CD8-positive, alpha-beta memory T cell (primary cell): ENCODE measurements around the gene SCN1A. TPM values are rescaled to one million over a fixed set of nuclear protein-coding genes. Genes with fewer than 3 reads are reported as not detected.

Experiments used
- CTCF ChIA-PET: fragments of 350-600 bp; sonication (Branson Sonifier 250); formaldehyde crosslinking; loops from one replicate; lab custom pipeline; 2021; ENCODE audit warnings: antibody characterized with exemption; lab: Charles Lee
- POLR2A ChIA-PET: fragments of 350-600 bp; sonication (Branson Sonifier 250); formaldehyde crosslinking; loops from one replicate; lab custom pipeline; 2021; ENCODE audit warnings: antibody characterized with exemption; lab: Charles Lee
- DNase-seq, 5 donors: peaks; one replicate each; pipeline versions ENCODE4 v3.0.0 to v3.0.0-alpha.2; 2020 to 2022; ENCODE audit warnings: mixed read lengths in 1 of 5
- H3K27ac ChIP-seq: one replicate; pipeline ENCODE4 v1.7.0; 2013; ENCODE audit warnings: low read depth, mild to moderate bottlenecking, low read length, moderate library complexity
- H3K27me3 ChIP-seq: 2 replicates; pipeline ENCODE4 v1.7.0; 2013; ENCODE audit warnings: low read length, mild to moderate bottlenecking; ENCODE audit not compliant: insufficient read depth, poor library complexity, severe bottlenecking
- H3K36me3 ChIP-seq: 2 replicates; pipeline ENCODE4 v1.7.0; 2013; ENCODE audit warnings: mild to moderate bottlenecking, low read length, moderate library complexity; ENCODE audit not compliant: insufficient read depth
- H3K4me1 ChIP-seq: 2 replicates; pipeline ENCODE4 v1.7.0; 2013; ENCODE audit warnings: mild to moderate bottlenecking, low read length, moderate library complexity; ENCODE audit not compliant: insufficient read depth
- H3K4me3 ChIP-seq: 2 replicates; pipeline ENCODE4 v1.7.0; 2013; ENCODE audit warnings: mild to moderate bottlenecking, low read length
- H3K9me3 ChIP-seq: 2 replicates; pipeline ENCODE4 v1.7.0; 2013; ENCODE audit warnings: mild to moderate bottlenecking, low read length
- H3K27ac Mint-ChIP-seq, 8 donors: one replicate each; pipeline ENCODE4 v1.8.0; 2020 to 2021; ENCODE audit warnings: mixed read lengths in 8 of 8, mild to moderate bottlenecking in 6 of 8, inconsistent platforms in 3 of 8, moderate library complexity in 3 of 8
- H3K27me3 Mint-ChIP-seq, 2 donors: one replicate each; pipeline ENCODE4 v1.8.0; 2020 to 2021; ENCODE audit warnings: mixed read lengths in 2 of 2, mild to moderate bottlenecking in 1 of 2, moderate library complexity in 1 of 2
- H3K36me3 Mint-ChIP-seq, 3 donors: one replicate each; pipeline ENCODE4 v1.8.0; 2020 to 2021; ENCODE audit warnings: mixed read lengths in 3 of 3, inconsistent platforms in 1 of 3, mild to moderate bottlenecking in 1 of 3
- H3K4me1 Mint-ChIP-seq, 3 donors: one replicate each; pipeline ENCODE4 v1.8.0; 2020 to 2021; ENCODE audit warnings: mixed read lengths in 3 of 3, inconsistent platforms in 1 of 3, mild to moderate bottlenecking in 1 of 3
- H3K4me3 Mint-ChIP-seq, 7 donors: one replicate each; pipeline ENCODE4 v1.8.0; 2020 to 2021; ENCODE audit warnings: mixed read lengths in 7 of 7, mild to moderate bottlenecking in 6 of 7, moderate library complexity in 4 of 7, inconsistent platforms in 2 of 7
- H3K9me3 Mint-ChIP-seq, 5 donors: one replicate each; pipeline ENCODE4 v1.8.0; 2020 to 2022; ENCODE audit warnings: mixed read lengths in 5 of 5, mild to moderate bottlenecking in 3 of 5, moderate library complexity in 2 of 5, inconsistent platforms in 1 of 5
- polyA plus RNA-seq: library from polyadenylated mRNA; unstranded; fragments of 300-500 nt; fragmentation: Illumina TruSeq; gene quantifications from one replicate; pipeline ENCODE4 v1.2.3, GENCODE V29; 2021
- total RNA-seq, 2 experiments: library from RNA; stranded (reverse); gene quantifications; one replicate each; pipeline ENCODE4 v1.2.3, GENCODE V29; 2021

SCN1A gene
- total and polyA plus RNA-seq, 3 experiments from 2014 or later, result not detected

GRCh38 chr2:166156985-166157490, 29.2 kb upstream of the SCN1A start:
- Mint-ChIP-seq H3K4me3 (no peak overlapping the region), H3K27ac (no peak overlapping the region), H3K36me3 (peaks cover 0 to 1% (median 0%) of the 10 kb centered on the region in 3 donors), H3K27me3 (peaks cover 2 to 3% of the 10 kb centered on the region in 2 donors), H3K4me1 (no peaks in the 10 kb centered on the region), H3K9me3 (no peaks in the 10 kb centered on the region)
- ChIA-PET CTCF (interaction anchor here (0.9 kb wide), 1 partner anchor 30 kb away, joined by 3 read pairs; the partner anchor contains the start of gene SCN1A), POLR2A (no interaction called here)
- H3K27me3 ChIP-seq, result no peaks in the 10 kb centered on the region
- no peaks in the 10 kb centered on the region for H3K36me3 ChIP-seq
- H3K4me3 ChIP-seq, result no peak overlapping the region
- no peak for DNase-seq
- H3K9me3 ChIP-seq, result no peaks in the 10 kb centered on the region
- no peak overlapping the region for H3K27ac ChIP-seq
- no peaks in the 10 kb centered on the region for H3K4me1 ChIP-seq

GRCh38 chr2:166155589-166155988, 27.8 kb upstream of the SCN1A start:
- ChIA-PET POLR2A (no interaction called here), CTCF (no interaction called here)
- no peaks in the 10 kb centered on the region for H3K4me1 ChIP-seq
- H3K27me3 ChIP-seq, result no peaks in the 10 kb centered on the region
- H3K27me3 Mint-ChIP-seq, result peaks cover 2 to 3% of the 10 kb centered on the region in 2 donors
- H3K9me3 ChIP-seq, result no peaks in the 10 kb centered on the region
- no peak for DNase-seq
- H3K4me1 Mint-ChIP-seq, result no peaks in the 10 kb centered on the region
- no peak overlapping the region for H3K27ac ChIP-seq
- no peaks in the 10 kb centered on the region for H3K36me3 ChIP-seq
- H3K36me3 Mint-ChIP-seq, result peaks cover 0 to 1% (median 0%) of the 10 kb centered on the region in 3 donors
- H3K9me3 Mint-ChIP-seq, result no peaks in the 10 kb centered on the region
- H3K27ac Mint-ChIP-seq, result no peak overlapping the region
- no peak overlapping the region for H3K4me3 ChIP-seq
- H3K4me3 Mint-ChIP-seq, result no peak overlapping the region

- no peak for DNase-seq
- Histone ChIP-seq H3K27ac (no peak overlapping the region), H3K4me1 (no peaks in the 10 kb centered on the region), H3K36me3 (no peaks in the 10 kb centered on the region), H3K27me3 (no peaks in the 10 kb centered on the region), H3K4me3 (no peak overlapping the region), H3K9me3 (no peaks in the 10 kb centered on the region)
- CTCF ChIA-PET, result no interaction called here
- Mint-ChIP-seq H3K27me3 (peaks cover 2 to 3% of the 10 kb centered on the region in 2 donors), H3K4me3 (no peak overlapping the region), H3K4me1 (no peaks in the 10 kb centered on the region), H3K36me3 (peaks cover 0 to 1% (median 0%) of the 10 kb centered on the region in 3 donors), H3K27ac (no peak overlapping the region), H3K9me3 (no peaks in the 10 kb centered on the region)
- POLR2A ChIA-PET, result no interaction called here
Measured at GRCh38 chr2:166154685-166155338, 27.0 kb upstream of the SCN1A start.

GRCh38 chr2:166152064-166152463, 24.2 kb upstream of the SCN1A start:
- ChIA-PET POLR2A (no interaction called here), CTCF (no interaction called here)
- Histone ChIP-seq H3K27me3 (no peaks in the 10 kb centered on the region), H3K4me1 (no peaks in the 10 kb centered on the region), H3K9me3 (no peaks in the 10 kb centered on the region), H3K36me3 (no peaks in the 10 kb centered on the region), H3K27ac (no peak overlapping the region), H3K4me3 (no peak overlapping the region)
- DNase-seq, result no peak
- H3K27me3 Mint-ChIP-seq, result peaks cover 2 to 6% of the 10 kb centered on the region in 2 donors
- no peaks in the 10 kb centered on the region for H3K4me1 Mint-ChIP-seq
- H3K4me3 Mint-ChIP-seq, result no peak overlapping the region
- H3K36me3 Mint-ChIP-seq, result peaks cover 0 to 1% (median 0%) of the 10 kb centered on the region in 3 donors
- H3K9me3 Mint-ChIP-seq, result peaks cover 0 to 2% (median 0%) of the 10 kb centered on the region in 5 donors
- H3K27ac Mint-ChIP-seq, result no peak overlapping the region

- Mint-ChIP-seq H3K4me3 (no peak overlapping the region), H3K27ac (no peak overlapping the region), H3K4me1 (no peaks in the 10 kb centered on the region), H3K36me3 (peaks cover 0 to 1% (median 0%) of the 10 kb centered on the region in 3 donors), H3K9me3 (peaks cover 0 to 2% (median 0%) of the 10 kb centered on the region in 5 donors), H3K27me3 (peaks cover 0 to 6% of the 10 kb centered on the region in 2 donors)
- Histone ChIP-seq H3K36me3 (no peaks in the 10 kb centered on the region), H3K4me1 (no peaks in the 10 kb centered on the region), H3K27me3 (no peaks in the 10 kb centered on the region), H3K9me3 (no peaks in the 10 kb centered on the region), H3K4me3 (no peak overlapping the region), H3K27ac (no peak overlapping the region)
- no peak for DNase-seq
- ChIA-PET CTCF (no interaction called here), POLR2A (no interaction called here)
Measured at GRCh38 chr2:166148500-166149400, 20.9 kb upstream of the SCN1A start.

- no peak overlapping the region for H3K27ac ChIP-seq
- no peak for DNase-seq
- ChIA-PET POLR2A (no interaction called here), CTCF (no interaction called here)
- Mint-ChIP-seq H3K4me3 (no peak overlapping the region), H3K27ac (no peak overlapping the region), H3K4me1 (no peaks in the 10 kb centered on the region), H3K9me3 (peaks cover 0 to 2% (median 0%) of the 10 kb centered on the region in 5 donors), H3K36me3 (no peaks in the 10 kb centered on the region), H3K27me3 (peaks cover 0 to 6% of the 10 kb centered on the region in 2 donors)
- H3K4me3 ChIP-seq, result no peak overlapping the region
- H3K9me3 ChIP-seq, result no peaks in the 10 kb centered on the region
- H3K36me3 ChIP-seq, result no peaks in the 10 kb centered on the region
- H3K4me1 ChIP-seq, result no peaks in the 10 kb centered on the region
- H3K27me3 ChIP-seq, result no peaks in the 10 kb centered on the region
Measured at GRCh38 chr2:166147883-166148282, 20.1 kb upstream of the SCN1A start.

GRCh38 chr2:166144071-166144470, 16.3 kb upstream of the SCN1A start:
- no peaks in the 10 kb centered on the region for H3K36me3 Mint-ChIP-seq

GRCh38 chr2:166140932-166141331, 13.1 kb upstream of the SCN1A start:
- H3K9me3 ChIP-seq, result no peaks in the 10 kb centered on the region
- DNase-seq, result no peak

More at GRCh38 chr2:166144071-166144470, 16.3 kb upstream of the SCN1A start:
- Histone ChIP-seq H3K9me3 (no peaks in the 10 kb centered on the region), H3K4me1 (no peaks in the 10 kb centered on the region), H3K27ac (no peak overlapping the region), H3K36me3 (no peaks in the 10 kb centered on the region), H3K27me3 (no peaks in the 10 kb centered on the region), H3K4me3 (no peak overlapping the region)
- POLR2A ChIA-PET, result no interaction called here
- H3K27me3 Mint-ChIP-seq, result peaks cover 0 to 6% of the 10 kb centered on the region in 2 donors
- H3K4me3 Mint-ChIP-seq, result no peak overlapping the region
- H3K9me3 Mint-ChIP-seq, result peaks cover 0 to 2% (median 0%) of the 10 kb centered on the region in 5 donors
- no peaks in the 10 kb centered on the region for H3K4me1 Mint-ChIP-seq
- no peak overlapping the region for H3K27ac Mint-ChIP-seq
- CTCF ChIA-PET, result no interaction called here
- no peak for DNase-seq

More at GRCh38 chr2:166140932-166141331, 13.1 kb upstream of the SCN1A start:
- Histone ChIP-seq H3K27ac (no peak overlapping the region), H3K4me1 (no peaks in the 10 kb centered on the region), H3K27me3 (no peaks in the 10 kb centered on the region), H3K4me3 (no peak overlapping the region), H3K36me3 (no peaks in the 10 kb centered on the region)
- POLR2A ChIA-PET, result no interaction called here
- Mint-ChIP-seq H3K4me3 (no peak overlapping the region), H3K27me3 (peaks cover 0 to 3% of the 10 kb centered on the region in 2 donors), H3K27ac (no peak overlapping the region), H3K36me3 (no peaks in the 10 kb centered on the region), H3K4me1 (no peaks in the 10 kb centered on the region), H3K9me3 (no peaks in the 10 kb centered on the region)
- CTCF ChIA-PET, result no interaction called here
